ENCODE data around the gene F2RL2.

Gene F2RL2

GRCh38 chr5:76582230-76583162 lies 40.7 kb downstream of the F2RL2 start:
- no peak overlapping the region for H3K27ac ChIP-seq (ENCODE audit: extremely low read depth, low read depth, low read length)
- CTCF ChIA-PET = interaction anchor here (0.6 to 3.1 kb wide), 16 partner anchors 16 to 1567 kb away, joined by 3 to 31 read pairs (median 3); partner anchors contain the start of gene IQGAP2
- TF ChIP-seq ELK4 (IDR thresholded peaks at IDR 0.05; ENCODE audit: borderline replicate concordance, low read depth, low read length) (no peak), ZNF423 (tag by site-specific recombination; IDR thresholded peaks at IDR 0.05) (no peak), KLF1 (tag by site-specific recombination; IDR thresholded peaks at IDR 0.05) (no peak), BCL11B (tag by site-specific recombination; IDR thresholded peaks at IDR 0.05; ENCODE audit: low read depth) (no peak), GLIS2 (tag by site-specific recombination; IDR thresholded peaks at IDR 0.05) (no peak), ZNF555 (tag by site-specific recombination; conservative IDR thresholded peaks at IDR 0.05) (no peak), AEBP2 (tag by site-specific recombination; IDR thresholded peaks at IDR 0.05; ENCODE audit: borderline replicate concordance) (no peak), GFI1B (tag by site-specific recombination; IDR thresholded peaks at IDR 0.05) (no peak), PRDM2 (tag by site-specific recombination; IDR thresholded peaks at IDR 0.05; ENCODE audit: borderline replicate concordance) (no peak), ZBTB6 (tag by site-specific recombination; IDR thresholded peaks at IDR 0.05) (no peak), BCL6B (tag by site-specific recombination; IDR thresholded peaks at IDR 0.05) (no peak), ZNF112 (tag by site-specific recombination; IDR thresholded peaks at IDR 0.05) (no peak), ZNF223 (tag by site-specific recombination; IDR thresholded peaks at IDR 0.05) (no peak), ZNF433 (tag by site-specific recombination; IDR thresholded peaks at IDR 0.05; ENCODE audit: low read depth) (no peak), SP7 (tag by site-specific recombination; IDR thresholded peaks at IDR 0.05) (no peak), ZNF2 (tag by site-specific recombination; IDR thresholded peaks at IDR 0.05) (no peak), ZNF19 (tag by site-specific recombination; IDR thresholded peaks at IDR 0.05; ENCODE audit: low read depth) (no peak), ZNF140 (tag by site-specific recombination; IDR thresholded peaks at IDR 0.05) (no peak), ZNF362 (tag by site-specific recombination; IDR thresholded peaks at IDR 0.05) (no peak)
- H3K36me3 ChIP-seq (ENCODE audit: control insufficient read depth in 2 of 2, insufficient read depth in 1 of 2, low read length in 2 of 2) = no peaks in the 10 kb centered on the region
- peaks cover 12% of the 10 kb centered on the region; the same call in 1 of the 2 replicates for H3K4me1 ChIP-seq (ENCODE audit: control insufficient read depth, insufficient read depth, low read length)
- no peaks in the 10 kb centered on the region for H3K9me3 ChIP-seq (ENCODE audit: control insufficient read depth, insufficient read depth, low read depth, low read length)
- H3K4me3 ChIP-seq (ENCODE audit: low read depth, low read length) = no peak overlapping the region
- POLR2A ChIA-PET = interaction anchor here (1.1 kb wide), 1 partner anchor 179 kb away, joined by 3 read pairs; the partner anchor contains the start of gene IQGAP2
